ENCODE measurements around the gene MIGA1. TPM values are rescaled to one million over a fixed set of nuclear protein-coding genes. Genes with fewer than 3 reads are reported as not detected.

The MIGA1 gene
- total and polyA plus RNA-seq, 9 of the 15 experiments (the other 6 are each of a cell fraction or from before 2014, with no cell fraction given), result 1.6 to 5.1 (median 2.9) TPM

DNA sequence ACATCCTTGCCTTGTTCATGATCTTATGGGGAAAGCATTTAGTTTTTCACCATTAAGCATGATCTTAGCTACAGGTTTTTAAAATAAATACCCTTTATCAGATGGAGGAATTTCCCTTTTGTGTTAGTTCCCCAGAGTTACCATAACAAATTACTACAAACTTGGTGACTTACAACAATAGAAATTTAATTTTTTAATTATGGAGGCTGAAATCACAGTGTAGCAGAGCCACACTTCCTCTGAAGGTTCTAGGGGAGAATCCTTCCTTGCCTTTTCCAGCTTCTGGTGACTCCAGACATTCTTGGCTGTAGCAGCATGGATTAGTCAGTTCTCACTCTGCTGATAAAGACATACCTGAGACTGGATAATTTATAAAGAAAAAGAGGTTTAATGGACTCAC lies 18.5 kb downstream of the MIGA1 start:
- intact Hi-C loops (cut with micrococcal nuclease), result no loop called here
- no peak for ATAC-seq
- no peak overlapping the region for H2AFZ ChIP-seq (ENCODE audit: low read depth, low read length)
- DNase-seq (ENCODE audit: extremely low read depth in 1 of 4, low spot score in 3 of 4), result no peak
- ChIA-PET POLR2A (interaction anchor here (1.3 kb wide), 1 partner anchor 34 kb away, joined by 3 read pairs; no protein-coding TSS in a partner anchor), CTCF (ENCODE audit: low intra/inter-chr PET ratio) (no interaction called here)
- H3K27ac ChIP-seq (ENCODE audit: extremely low read depth, low read depth, low read length), result no peak overlapping the region
- no TSS peak for BruUV-seq (replicated peaks)
- H3K27me3 ChIP-seq (ENCODE audit: control insufficient read depth in 2 of 2, insufficient read depth in 2 of 2, low read length in 2 of 2), result no peaks in the 10 kb centered on the region
- no peak for TF ChIP-seq ZBTB7A (IDR thresholded peaks at IDR 0.05; ENCODE audit: borderline replicate concordance, control insufficient read depth, low read depth, low read length)
- H3K36me3 ChIP-seq (ENCODE audit: control insufficient read depth, insufficient read depth, low read length), result peaks cover 14% of the 10 kb centered on the region; the same call in 2 of the 3 replicates
- no peak overlapping the region for H3K4me3 ChIP-seq
- H3K4me1 ChIP-seq (replicated peaks in 1 of 2; ENCODE audit: control insufficient read depth in 2 of 2, insufficient read depth in 2 of 2, low read length in 2 of 2), result no peaks in the 10 kb centered on the region
- no peaks in the 10 kb centered on the region for H3K9me3 ChIP-seq (replicated peaks; ENCODE audit: control insufficient read depth, insufficient read depth, low read depth, low read length)
- H3K9me1 ChIP-seq (ENCODE audit: control insufficient read depth, insufficient read depth, low read length), result no peaks in the 10 kb centered on the region
- H4K20me1 ChIP-seq (replicated peaks; ENCODE audit: control insufficient read depth, insufficient read depth, low read length), result no peaks in the 10 kb centered on the region
- FAIRE-seq, result no peak
- H3K9ac ChIP-seq (ENCODE audit: insufficient read depth in 1 of 2, low read depth in 2 of 2, low read length in 2 of 2), result no peak overlapping the region
- H3K4me2 ChIP-seq (ENCODE audit: insufficient read depth, low read length), result no peak overlapping the region
- H3K79me2 ChIP-seq (ENCODE audit: control insufficient read depth, insufficient read depth, low read length), result no peaks in the 10 kb centered on the region
- in situ Hi-C loops (cut with MboI), result no loop called here

DNA sequence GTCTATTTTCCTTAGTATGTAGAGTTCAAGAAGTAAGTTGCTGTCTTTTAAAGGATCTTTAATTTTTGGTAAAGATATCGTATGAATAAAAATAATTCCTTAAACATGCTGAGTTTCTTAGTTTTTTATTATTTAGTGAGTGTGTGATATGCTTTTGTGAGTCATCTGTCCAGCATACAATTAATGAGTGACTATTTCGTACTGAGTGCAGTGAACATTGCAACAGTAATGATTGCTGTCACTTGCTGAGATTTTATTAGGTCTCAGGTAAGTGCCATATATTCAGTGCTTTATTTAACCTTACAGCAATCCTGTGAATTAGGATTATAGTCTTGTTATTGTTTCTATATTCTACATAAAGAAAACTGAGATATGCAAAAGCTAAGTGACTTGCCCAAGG lies 22.6 kb downstream of the MIGA1 start:
- BruUV-seq (replicated peaks), result no TSS peak
- no peaks in the 10 kb centered on the region for H3K79me2 ChIP-seq (ENCODE audit: control insufficient read depth, insufficient read depth, low read length)
- H3K27ac ChIP-seq (ENCODE audit: extremely low read depth, low read depth, low read length), result no peak overlapping the region
- H2AFZ ChIP-seq (ENCODE audit: low read depth, low read length), result no peak overlapping the region
- in situ Hi-C loops (cut with MboI), result no loop called here
- ChIA-PET CTCF (ENCODE audit: low intra/inter-chr PET ratio) (no interaction called here), POLR2A (no interaction called here)
- no peaks in the 10 kb centered on the region for H3K4me1 ChIP-seq (replicated peaks in 1 of 2; ENCODE audit: control insufficient read depth in 2 of 2, insufficient read depth in 2 of 2, low read length in 2 of 2)
- H3K4me3 ChIP-seq, result no peak overlapping the region
- no peak overlapping the region for H3K4me2 ChIP-seq (ENCODE audit: insufficient read depth, low read length)
- H3K9ac ChIP-seq (ENCODE audit: insufficient read depth in 1 of 2, low read depth in 2 of 2, low read length in 2 of 2), result no peak overlapping the region
- intact Hi-C loops (cut with micrococcal nuclease), result no loop called here
- H3K27me3 ChIP-seq (ENCODE audit: control insufficient read depth in 2 of 2, insufficient read depth in 2 of 2, low read length in 2 of 2), result no peaks in the 10 kb centered on the region
- H3K9me3 ChIP-seq (replicated peaks; ENCODE audit: control insufficient read depth, insufficient read depth, low read depth, low read length), result no peaks in the 10 kb centered on the region
- peaks cover 18% of the 10 kb centered on the region; the same call in 2 of the 3 replicates for H3K36me3 ChIP-seq (ENCODE audit: control insufficient read depth, insufficient read depth, low read length)
- 78% methylated on average over 2 of the region's 2 CpGs for WGBS (ENCODE audit: insufficient coverage, low coverage, missing lambda C conversion rate)
- DNase-seq (ENCODE audit: extremely low read depth in 1 of 4, low spot score in 3 of 4), result no peak
- no peaks in the 10 kb centered on the region for H4K20me1 ChIP-seq (replicated peaks; ENCODE audit: control insufficient read depth, insufficient read depth, low read length)
- no peaks in the 10 kb centered on the region for H3K9me1 ChIP-seq (ENCODE audit: control insufficient read depth, insufficient read depth, low read length)
- no peak for FAIRE-seq
- ATAC-seq, result no peak
- TF ChIP-seq KLF1 (tag; IDR thresholded peaks at IDR 0.05) (no peak), TCF7L2 (IDR thresholded peaks at IDR 0.05; ENCODE audit: low read depth, low read length) (no peak), E2F1 (CRISPR knock-in tag; IDR thresholded peaks at IDR 0.05) (no peak), SRSF1 (IDR thresholded peaks at IDR 0.05; ENCODE audit: low read depth, low read length) (no peak)

Measured in K562 (cell line).